GM10248 (cell line): ENCODE measurements around the gene UBE2G1.
"Not testable (repeated sequence)": the region's sequence is repeated elsewhere in the genome, so short reads cannot be mapped to it uniquely, and the experiment has no call there.

Source experiments
- CTCF ChIA-PET: fragments of 300-600 bp; sonication (Branson Sonifier 250); formaldehyde crosslinking; extraction: SDS; loops from one replicate; lab custom pipeline; 2021; ENCODE audit warnings: antibody characterized with exemption; lab: Yijun Ruan, JAX
- POLR2A ChIA-PET: fragments of 350-650 bp; sonication (Branson Sonifier 250); formaldehyde crosslinking; extraction: SDS; loops from one replicate; lab custom pipeline; 2020; ENCODE audit warnings: antibody characterized with exemption; lab: Yijun Ruan, JAX
- DNase-seq: peaks from one replicate; pipeline ENCODE4 v3.0.0; 2012; ENCODE audit errors: extremely low spot score
- TF ChIP-seq, protein P1 (sequence below): IDR thresholded peaks from 2 replicates; pipeline ENCODE4 v1.5.1; 2012; ENCODE audit warnings: mild to moderate bottlenecking, low read depth; ENCODE audit errors: extremely low read depth, missing control alignments, control extremely low read depth

Gene UBE2G1

DNA sequence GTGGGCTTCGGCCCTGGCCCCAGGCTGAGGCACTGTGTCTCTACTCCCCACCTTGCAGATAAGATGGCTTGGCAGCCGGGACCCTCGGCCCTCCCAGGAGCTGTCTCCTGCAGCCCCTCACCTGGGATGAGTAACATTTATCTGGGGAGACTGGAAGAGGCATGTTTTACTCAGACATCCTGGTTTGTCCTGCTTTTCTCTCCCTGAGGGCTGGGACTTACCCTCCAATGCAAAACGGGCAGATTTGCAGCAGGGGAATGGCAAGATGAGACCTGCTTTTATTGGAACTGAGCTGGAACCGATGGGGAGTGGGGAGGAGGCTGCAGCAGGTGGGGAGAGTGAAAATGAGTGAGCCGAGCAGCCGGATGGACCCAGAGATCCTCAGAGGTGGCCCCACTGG is 27.3 kb upstream of the UBE2G1 start:
- DNase-seq: no peak
- POLR2A ChIA-PET: no interaction called here
- TF ChIP-seq, protein P1, sequence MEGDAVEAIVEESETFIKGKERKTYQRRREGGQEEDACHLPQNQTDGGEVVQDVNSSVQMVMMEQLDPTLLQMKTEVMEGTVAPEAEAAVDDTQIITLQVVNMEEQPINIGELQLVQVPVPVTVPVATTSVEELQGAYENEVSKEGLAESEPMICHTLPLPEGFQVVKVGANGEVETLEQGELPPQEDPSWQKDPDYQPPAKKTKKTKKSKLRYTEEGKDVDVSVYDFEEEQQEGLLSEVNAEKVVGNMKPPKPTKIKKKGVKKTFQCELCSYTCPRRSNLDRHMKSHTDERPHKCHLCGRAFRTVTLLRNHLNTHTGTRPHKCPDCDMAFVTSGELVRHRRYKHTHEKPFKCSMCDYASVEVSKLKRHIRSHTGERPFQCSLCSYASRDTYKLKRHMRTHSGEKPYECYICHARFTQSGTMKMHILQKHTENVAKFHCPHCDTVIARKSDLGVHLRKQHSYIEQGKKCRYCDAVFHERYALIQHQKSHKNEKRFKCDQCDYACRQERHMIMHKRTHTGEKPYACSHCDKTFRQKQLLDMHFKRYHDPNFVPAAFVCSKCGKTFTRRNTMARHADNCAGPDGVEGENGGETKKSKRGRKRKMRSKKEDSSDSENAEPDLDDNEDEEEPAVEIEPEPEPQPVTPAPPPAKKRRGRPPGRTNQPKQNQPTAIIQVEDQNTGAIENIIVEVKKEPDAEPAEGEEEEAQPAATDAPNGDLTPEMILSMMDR: no peak
- CTCF ChIA-PET: interaction anchor here (0.9 to 2.1 kb wide), 6 partner anchors 9 to 193 kb away, joined by 3 to 7 read pairs (median 4); no protein-coding TSS in a partner anchor

DNA sequence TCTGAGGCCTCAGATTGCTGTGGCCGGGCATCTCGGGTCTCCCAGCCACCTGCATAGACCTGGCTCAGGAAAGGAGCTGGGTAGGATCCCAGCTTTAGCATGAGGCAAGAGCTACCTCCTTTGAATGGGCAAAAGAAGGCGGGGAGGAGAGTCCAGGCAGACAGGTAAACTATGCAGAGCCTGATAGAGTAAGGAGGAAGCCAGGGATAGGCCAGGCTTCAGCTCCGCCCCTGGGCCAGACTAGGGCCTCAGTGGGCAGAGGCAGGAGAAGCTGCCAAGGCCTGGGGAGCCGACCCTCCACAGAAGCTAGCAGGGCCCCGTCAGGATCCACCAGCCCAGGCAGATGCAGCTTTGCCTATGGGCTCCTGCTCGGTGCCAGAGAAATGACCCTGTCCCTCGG is 22.6 kb upstream of the UBE2G1 start:
- DNase-seq: no peak
- TF ChIP-seq, protein P1: no peak
- CTCF ChIA-PET: interaction anchor here (0.7 kb wide), 1 partner anchor 39 kb away, joined by 3 read pairs; no protein-coding TSS in a partner anchor
- POLR2A ChIA-PET: interaction anchor here (0.6 kb wide), 1 partner anchor 12 kb away, joined by 3 read pairs; no protein-coding TSS in a partner anchor

DNA sequence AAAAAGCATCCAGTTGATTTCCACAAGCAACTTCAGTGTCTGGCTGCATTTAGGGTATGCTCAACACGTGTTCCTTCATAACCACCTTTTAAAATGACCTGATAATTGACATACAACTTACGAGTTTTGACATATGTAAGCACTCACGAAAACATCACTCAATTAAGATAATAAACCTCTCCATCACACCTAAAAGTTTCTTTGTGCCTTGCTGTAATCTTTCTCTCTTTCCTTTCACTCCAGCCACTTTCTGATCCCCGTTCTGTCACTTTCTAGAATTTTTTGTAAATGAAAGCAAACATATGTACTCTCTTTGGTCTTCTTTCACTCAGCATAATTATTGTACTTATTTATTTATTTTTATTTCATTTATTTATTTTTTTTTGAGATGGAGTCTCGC is 20.7 kb upstream of the UBE2G1 start:
- ChIA-PET POLR2A (interaction anchor here (0.6 kb wide), 1 partner anchor 1676 kb away, joined by 5 read pairs; no protein-coding TSS in a partner anchor), CTCF (interaction anchor here (1.3 kb wide), 1 partner anchor 172 kb away, joined by 5 read pairs; no protein-coding TSS in a partner anchor)
- TF ChIP-seq, protein P1: no peak
- no peak for DNase-seq

DNA sequence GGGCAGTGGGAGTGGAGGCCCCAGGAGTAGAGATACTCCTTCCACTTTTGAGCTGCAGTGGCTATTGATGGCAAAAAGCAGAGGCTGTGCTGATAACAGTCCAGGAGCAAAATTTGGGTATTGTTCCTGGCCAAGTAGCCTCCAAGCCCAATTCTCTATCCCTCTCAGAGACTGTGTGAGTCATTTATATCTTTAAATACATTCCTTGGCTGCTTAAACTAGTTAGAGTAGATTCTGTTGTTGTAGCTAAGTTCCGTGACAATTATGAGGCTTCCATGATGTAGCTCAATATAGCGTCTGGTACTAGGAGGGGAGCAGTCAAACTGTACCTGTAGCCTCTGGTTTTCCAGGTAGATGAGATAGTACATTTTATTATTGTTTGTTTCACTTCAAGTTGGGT is 19.9 kb upstream of the UBE2G1 start:
- ChIA-PET POLR2A (interaction anchor here (0.6 kb wide), 1 partner anchor 1675 kb away, joined by 5 read pairs; no protein-coding TSS in a partner anchor), CTCF (interaction anchor here (1.3 to 1.8 kb wide), 3 partner anchors 9 to 171 kb away, joined by 5 read pairs; no protein-coding TSS in a partner anchor)
- TF ChIP-seq, protein P1: no peak

DNA sequence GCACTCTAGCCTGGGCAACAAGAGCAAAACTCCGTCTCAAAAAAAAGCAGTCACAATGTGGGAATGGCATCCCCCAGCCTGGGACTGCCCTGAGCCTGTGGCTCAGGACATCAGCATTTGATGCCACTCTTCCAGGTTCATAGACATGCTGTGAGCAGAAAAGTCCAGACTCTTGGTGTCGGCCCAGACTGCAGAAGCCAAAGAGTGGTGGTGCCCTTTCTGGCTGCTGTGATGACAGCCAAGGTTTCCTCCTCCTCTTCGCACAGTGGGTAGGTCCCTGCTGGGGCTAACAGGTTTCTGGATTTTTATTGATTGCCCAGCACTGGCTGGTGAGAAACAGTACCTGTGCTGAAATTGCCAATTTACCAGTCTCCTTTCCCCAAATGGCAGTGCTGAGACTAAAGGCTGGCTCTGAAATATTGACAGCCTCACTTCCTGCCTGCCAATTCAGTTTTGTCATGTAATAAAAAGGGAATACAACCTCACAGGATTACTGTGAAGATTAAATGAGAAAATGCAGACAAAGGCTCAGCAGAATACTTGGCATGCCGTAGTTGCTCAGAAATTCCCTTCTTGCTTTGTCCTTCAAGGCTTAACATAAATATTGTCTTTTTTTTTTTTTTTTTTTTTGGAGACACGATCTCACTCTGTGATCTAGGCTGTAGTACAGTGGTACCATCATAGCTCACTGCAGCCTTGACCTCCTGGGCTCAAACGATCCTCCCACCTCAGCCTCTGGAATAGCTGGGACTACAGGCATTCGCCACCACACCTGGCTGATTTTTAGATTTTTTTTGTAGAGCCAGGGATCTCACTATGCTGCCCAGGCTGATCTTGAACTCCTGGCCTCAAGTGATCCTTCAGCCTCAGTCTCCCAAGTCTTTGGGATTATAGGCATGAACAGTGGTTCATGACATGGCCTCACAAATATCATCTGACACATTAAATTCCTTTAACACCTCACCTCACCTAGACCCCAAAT is 15.5 kb upstream of the UBE2G1 start:
- CTCF ChIA-PET: no interaction called here
- TF ChIP-seq, protein P1: no peak
- POLR2A ChIA-PET: interaction anchor here (0.6 kb wide), 1 partner anchor 88 kb away, joined by 6 read pairs; no protein-coding TSS in a partner anchor
- no peak for DNase-seq

More for the DNA sequence above, 19.9 kb upstream of the UBE2G1 start:
- DNase-seq: no peak

DNA sequence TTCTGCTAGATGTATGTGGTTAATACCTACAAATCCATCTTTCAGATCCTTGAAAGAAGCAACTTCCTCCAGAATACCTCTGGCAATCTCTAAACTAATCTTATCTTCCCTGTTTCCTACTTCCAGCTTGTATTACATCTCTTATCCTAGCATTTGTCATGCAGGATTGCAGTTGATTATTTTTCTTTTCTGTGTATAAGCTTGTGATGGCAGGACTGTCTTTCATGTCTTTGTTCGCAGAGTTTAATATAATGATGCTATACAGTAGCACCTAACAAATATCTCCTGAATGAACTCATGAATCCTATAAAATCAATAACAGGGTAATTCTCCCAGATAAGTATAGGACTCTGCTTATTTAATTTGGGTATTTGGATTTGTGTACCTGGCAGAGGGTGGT is 12.2 kb upstream of the UBE2G1 start:
- CTCF ChIA-PET: interaction anchor here (1.1 to 1.2 kb wide), 2 partner anchors 9 to 163 kb away, joined by 3 read pairs; no protein-coding TSS in a partner anchor
- POLR2A ChIA-PET: no interaction called here
- DNase-seq: no peak
- TF ChIP-seq, protein P1: no peak

DNA sequence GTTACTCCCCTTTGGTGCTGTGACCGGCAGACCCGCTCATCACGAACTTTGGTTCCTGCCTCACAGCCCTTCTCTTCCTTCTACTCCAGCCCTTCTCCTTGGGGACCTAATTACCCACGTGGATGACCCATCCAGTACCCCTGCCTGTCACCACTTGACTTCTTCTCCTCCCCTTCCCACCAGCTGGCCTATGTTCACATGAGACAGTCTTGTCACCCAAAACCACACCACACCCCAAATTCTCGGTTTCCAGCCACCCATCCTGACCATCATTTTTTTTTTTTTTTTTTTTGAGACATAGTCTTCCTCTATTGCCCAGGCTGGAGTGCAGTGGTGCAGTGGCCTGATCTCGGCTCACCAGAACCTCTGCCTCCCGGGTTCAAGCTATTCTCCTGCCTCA is 10.8 kb upstream of the UBE2G1 start:
- CTCF ChIA-PET, DNase-seq: not testable (repeated sequence)
- POLR2A ChIA-PET: interaction anchor here (0.7 kb wide), 2 partner anchors 12 to 43 kb away, joined by 3 to 4 read pairs; no protein-coding TSS in a partner anchor

DNA sequence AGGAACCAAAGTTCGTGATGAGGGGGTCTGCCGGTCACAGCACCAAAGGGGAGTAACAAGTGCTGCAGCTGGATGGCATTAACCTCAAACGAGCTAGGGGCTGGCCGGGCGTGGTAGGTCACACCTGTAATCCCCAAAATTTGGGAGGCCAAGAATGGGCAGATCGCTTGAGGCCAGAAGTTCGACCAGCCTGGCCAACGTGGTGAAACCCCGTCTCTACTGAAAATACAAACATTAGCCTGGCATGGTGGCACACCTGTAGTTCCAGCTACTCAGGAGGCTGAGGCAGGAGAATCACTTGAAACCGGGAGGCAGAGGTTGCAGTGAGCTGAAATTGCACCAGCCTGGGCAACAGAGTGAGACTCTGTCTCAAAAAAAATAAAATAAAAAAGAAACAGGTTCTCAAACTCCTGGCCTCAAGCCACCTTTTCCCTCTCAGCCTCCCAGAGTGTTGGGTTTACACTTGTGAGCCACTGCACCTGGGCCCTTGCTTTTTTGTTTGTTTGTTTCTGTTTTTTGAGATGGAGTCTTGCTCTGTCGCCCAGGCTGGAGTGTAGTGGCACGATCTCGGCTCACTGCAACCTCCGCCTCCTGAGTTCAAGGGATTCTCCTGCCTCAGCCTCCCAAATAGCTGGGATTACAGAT is 9.4 kb upstream of the UBE2G1 start:
- CTCF ChIA-PET: interaction anchor here (0.8 to 1.9 kb wide), 3 partner anchors 18 to 39 kb away, joined by 3 to 10 read pairs (median 4); no protein-coding TSS in a partner anchor
- not testable (repeated sequence) for DNase-seq
- POLR2A ChIA-PET: interaction anchor here (0.9 to 1.5 kb wide), 2 partner anchors 10 to 78 kb away, joined by 3 to 4 read pairs; partner anchors contain the start of gene UBE2G1
